Trophoblast cell (in vitro differentiated cells and primary cell): Measurements from ENCODE around the gene TCF12.

Experiments
- DNase-seq, 2 donors: peaks; one replicate each; pipeline ENCODE4 v3.0.0-alpha.2; 2016
- H2AFZ ChIP-seq: 2 replicates; pipeline ENCODE4 v1.6.1; 2013; ENCODE audit warnings: low read length, moderate library complexity, mild to moderate bottlenecking; ENCODE audit not compliant: insufficient read depth, poor library complexity
- H2AK5ac ChIP-seq: 2 replicates; pipeline ENCODE4 v1.6.1; 2013; ENCODE audit warnings: mild to moderate bottlenecking, low read length
- H2BK120ac ChIP-seq: 2 replicates; pipeline ENCODE4 v1.6.1; 2013; ENCODE audit warnings: low read length, mild to moderate bottlenecking, moderate library complexity; ENCODE audit not compliant: insufficient read depth, poor library complexity
- H2BK12ac ChIP-seq: 2 replicates; pipeline ENCODE4 v1.6.1; 2013; ENCODE audit warnings: mild to moderate bottlenecking, low read length, moderate library complexity
- H2BK5ac ChIP-seq: 2 replicates; pipeline ENCODE4 v1.6.1; 2013; ENCODE audit warnings: low read length, low read depth, moderate library complexity, mild to moderate bottlenecking; ENCODE audit not compliant: poor library complexity
- H3K14ac ChIP-seq: 2 replicates; pipeline ENCODE4 v1.6.1; 2013; ENCODE audit warnings: mild to moderate bottlenecking, low read length
- H3K18ac ChIP-seq: 2 replicates; pipeline ENCODE4 v1.6.1; 2013; ENCODE audit warnings: mild to moderate bottlenecking, low read length
- H3K23ac ChIP-seq: 2 replicates; pipeline ENCODE4 v1.6.1; 2013; ENCODE audit warnings: low read length
- H3K27ac ChIP-seq: 2 replicates; pipeline ENCODE4 v1.5.1; 2013; ENCODE audit warnings: low read depth, mild to moderate bottlenecking, inconsistent platforms, low read length, moderate library complexity
- H3K27me3 ChIP-seq: 2 replicates; pipeline ENCODE4 v1.6.1; 2013; ENCODE audit warnings: inconsistent platforms, mild to moderate bottlenecking, low read length, moderate library complexity; ENCODE audit not compliant: insufficient read depth
- H3K36me3 ChIP-seq, 2 experiments: 1 replicate in 1 of 2; 2 replicates in 1 of 2; pipeline ENCODE4 v1.6.1; 2013; ENCODE audit warnings: low read length in 2 of 2, mild to moderate bottlenecking in 2 of 2, moderate library complexity in 1 of 2; ENCODE audit not compliant: insufficient read depth in 2 of 2, control insufficient read depth in 1 of 2
- H3K4ac ChIP-seq: 2 replicates; pipeline ENCODE4 v1.6.1; 2013; ENCODE audit warnings: low read depth, mild to moderate bottlenecking, low read length, moderate library complexity
- H3K4me1 ChIP-seq, 2 experiments: 1 replicate in 1 of 2; 2 replicates in 1 of 2; pipeline ENCODE4 v1.6.1; 2013; ENCODE audit warnings: low read length in 2 of 2, mild to moderate bottlenecking in 2 of 2, moderate library complexity in 1 of 2; ENCODE audit not compliant: insufficient read depth in 2 of 2, control insufficient read depth in 1 of 2
- H3K4me2 ChIP-seq: 2 replicates; pipeline ENCODE4 v1.6.1; 2013; ENCODE audit warnings: inconsistent platforms, mild to moderate bottlenecking, low read length, moderate library complexity
- H3K4me3 ChIP-seq: 2 replicates; pipeline ENCODE4 v1.5.1; 2013; ENCODE audit warnings: mild to moderate bottlenecking, low read depth, low read length, inconsistent platforms
- H3K79me1 ChIP-seq: one replicate; pipeline ENCODE4 v1.6.1; 2013; ENCODE audit warnings: low read length
- H3K79me2 ChIP-seq: 2 replicates; pipeline ENCODE4 v1.6.1; 2013; ENCODE audit warnings: low read length, mild to moderate bottlenecking; ENCODE audit not compliant: control insufficient read depth, insufficient read depth, poor library complexity
- H3K9ac ChIP-seq: 2 replicates; pipeline ENCODE4 v1.6.1; 2013; ENCODE audit warnings: mild to moderate bottlenecking, low read length
- H3K9me3 ChIP-seq: 2 replicates; pipeline ENCODE4 v1.6.1; 2013; ENCODE audit warnings: low read depth, mild to moderate bottlenecking, control low read depth, inconsistent platforms, low read length; ENCODE audit not compliant: insufficient read depth
- H4K12ac ChIP-seq: 2 replicates; pipeline ENCODE4 v1.6.1; 2013; ENCODE audit warnings: low read depth, mild to moderate bottlenecking, low read length, moderate library complexity
- H4K8ac ChIP-seq: 2 replicates; pipeline ENCODE4 v1.6.1; 2013; ENCODE audit warnings: low read depth, mild to moderate bottlenecking, low read length, moderate library complexity
- H4K91ac ChIP-seq: one replicate; pipeline ENCODE4 v1.6.1; 2013; ENCODE audit warnings: low read depth, mild to moderate bottlenecking, low read length, moderate library complexity
- WGBS: extraction: QIAGEN DNeasy Blood & Tissue Kit; methylation state at CpG from one replicate; pipeline ENCODE4 v1.1.7; 2013; ENCODE audit warnings: missing lambda C conversion rate; ENCODE audit not compliant: insufficient read length, insufficient coverage; ENCODE audit errors: extremely low coverage; 5-methylcytosine and 5-hydroxymethylcytosine counted together

TCF12 gene

GRCh38 chr15:57272771-57273357 lies 354.4 kb downstream of the TCF12 start:
- H3K4me2 ChIP-seq: no peak overlapping the region
- no peak overlapping the region for H3K14ac ChIP-seq
- H2BK5ac ChIP-seq: no peak overlapping the region
- H2AK5ac ChIP-seq: no peak overlapping the region
- no peaks in the 10 kb centered on the region for H3K79me2 ChIP-seq
- H3K4me1 ChIP-seq: no peaks in the 10 kb centered on the region
- H3K27ac ChIP-seq: no peak overlapping the region
- H3K36me3 ChIP-seq: peaks cover 0 to 22% of the 10 kb centered on the region in 2 experiments
- no peak overlapping the region for H3K4ac ChIP-seq
- DNase-seq: no peak
- no peak overlapping the region for H4K91ac ChIP-seq
- no peak overlapping the region for H3K4me3 ChIP-seq
- peaks cover 2% of the 10 kb centered on the region for H3K9me3 ChIP-seq
- H3K27me3 ChIP-seq: no peaks in the 10 kb centered on the region
- H4K8ac ChIP-seq: no peak overlapping the region
- H3K18ac ChIP-seq: no peak overlapping the region
- no peak overlapping the region for H4K12ac ChIP-seq
- no peak overlapping the region for H2AFZ ChIP-seq
- no peak overlapping the region for H2BK120ac ChIP-seq
- no peak overlapping the region for H3K9ac ChIP-seq
- no CpG with 5 or more reads among the region's 9 CpGs for WGBS
- no peak overlapping the region for H3K23ac ChIP-seq
- no peaks in the 10 kb centered on the region for H3K79me1 ChIP-seq
- H2BK12ac ChIP-seq: no peak overlapping the region

DNA sequence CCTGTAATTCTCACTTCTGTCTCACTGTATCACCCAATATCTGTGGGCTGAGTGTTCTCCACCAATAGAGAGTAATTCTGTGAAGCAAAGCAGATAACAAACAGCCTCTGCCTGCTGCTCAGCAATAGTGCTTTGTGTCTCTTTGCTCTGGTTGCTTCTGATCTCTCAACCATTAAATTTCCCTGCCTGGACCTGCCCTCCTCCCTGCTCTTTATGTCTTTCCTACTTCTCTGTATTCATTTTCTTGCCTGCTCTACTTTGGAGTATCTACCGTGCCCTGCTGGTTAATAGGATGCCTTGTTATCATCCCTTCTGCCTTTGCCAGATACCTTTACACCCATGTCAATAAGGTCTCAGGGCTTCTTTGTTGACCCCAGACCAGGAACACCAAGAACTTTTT lies 355.0 kb downstream of the TCF12 start:
- Histone ChIP-seq H3K79me2 (no peaks in the 10 kb centered on the region), H3K9ac (no peak overlapping the region), H2BK120ac (no peak overlapping the region), H4K12ac (no peak overlapping the region), H3K4me3 (no peak overlapping the region), H4K8ac (no peak overlapping the region), H4K91ac (no peak overlapping the region), H3K4me1 (no peaks in the 10 kb centered on the region), H2BK5ac (no peak overlapping the region), H3K27ac (no peak overlapping the region), H2AK5ac (no peak overlapping the region), H3K9me3 (peaks cover 2% of the 10 kb centered on the region), H3K23ac (no peak overlapping the region), H3K14ac (no peak overlapping the region), H3K79me1 (no peaks in the 10 kb centered on the region), H3K4ac (no peak overlapping the region), H3K36me3 (peaks cover 0 to 22% of the 10 kb centered on the region in 2 experiments), H2BK12ac (no peak overlapping the region), H3K4me2 (no peak overlapping the region), H3K18ac (no peak overlapping the region), H2AFZ (no peak overlapping the region), H3K27me3 (no peaks in the 10 kb centered on the region)
- WGBS: no CpG with 5 or more reads among the region's 1 CpG
- DNase-seq: no peak

- no peaks in the 10 kb centered on the region for H3K79me1 ChIP-seq
- H2AFZ ChIP-seq: no peak overlapping the region
- no peak overlapping the region for H3K4me2 ChIP-seq
- H2BK5ac ChIP-seq: no peak overlapping the region
- H3K18ac ChIP-seq: no peak overlapping the region
- H3K9ac ChIP-seq: no peak overlapping the region
- no peak overlapping the region for H3K27ac ChIP-seq
- no peak overlapping the region for H4K12ac ChIP-seq
- H3K9me3 ChIP-seq: no peaks in the 10 kb centered on the region
- no CpG with 5 or more reads among the region's 3 CpGs for WGBS
- H2BK120ac ChIP-seq: no peak overlapping the region
- no peak for DNase-seq
- H3K4ac ChIP-seq: no peak overlapping the region
- peaks cover 4 to 16% of the 10 kb centered on the region in 2 experiments for H3K36me3 ChIP-seq
- no peak overlapping the region for H2AK5ac ChIP-seq
- H4K8ac ChIP-seq: no peak overlapping the region
- H3K27me3 ChIP-seq: no peaks in the 10 kb centered on the region
- H3K79me2 ChIP-seq: no peaks in the 10 kb centered on the region
- H3K4me3 ChIP-seq: no peak overlapping the region
- no peak overlapping the region for H2BK12ac ChIP-seq
- no peaks in the 10 kb centered on the region for H3K4me1 ChIP-seq
- no peak overlapping the region for H3K23ac ChIP-seq
- H4K91ac ChIP-seq: no peak overlapping the region
- H3K14ac ChIP-seq: no peak overlapping the region
These were observed 360.0 kb downstream of the TCF12 start for GRCh38 chr15:57278439-57278838.

- no peaks in the 10 kb centered on the region for H3K79me2 ChIP-seq
- H3K9ac ChIP-seq: no peak overlapping the region
- H4K8ac ChIP-seq: no peak overlapping the region
- H2BK5ac ChIP-seq: no peak overlapping the region
- no CpG with 5 or more reads among the region's 3 CpGs for WGBS
- H3K9me3 ChIP-seq: no peaks in the 10 kb centered on the region
- no peaks in the 10 kb centered on the region for H3K4me1 ChIP-seq
- no peak overlapping the region for H2AFZ ChIP-seq
- no peak overlapping the region for H2AK5ac ChIP-seq
- H2BK12ac ChIP-seq: no peak overlapping the region
- no peak overlapping the region for H4K91ac ChIP-seq
- no peak overlapping the region for H3K4me3 ChIP-seq
- no peak overlapping the region for H3K14ac ChIP-seq
- H3K18ac ChIP-seq: no peak overlapping the region
- no peaks in the 10 kb centered on the region for H3K79me1 ChIP-seq
- no peak overlapping the region for H4K12ac ChIP-seq
- no peak overlapping the region for H3K27ac ChIP-seq
- H3K36me3 ChIP-seq: peaks cover 6 to 9% of the 10 kb centered on the region in 2 experiments
- H3K4me2 ChIP-seq: no peak overlapping the region
- no peak overlapping the region for H2BK120ac ChIP-seq
- no peak overlapping the region for H3K23ac ChIP-seq
- no peak for DNase-seq
- no peak overlapping the region for H3K4ac ChIP-seq
- H3K27me3 ChIP-seq: no peaks in the 10 kb centered on the region
These were observed 362.0 kb downstream of the TCF12 start for GRCh38 chr15:57280464-57280863.
